Measurements from ENCODE around the gene C1R. TPM values are rescaled to one million over a fixed set of nuclear protein-coding genes. Genes with fewer than 3 reads are reported as not detected.

The C1R gene
- total RNA-seq, 1 experiment from 2014 or later = 11.5 TPM

DNA sequence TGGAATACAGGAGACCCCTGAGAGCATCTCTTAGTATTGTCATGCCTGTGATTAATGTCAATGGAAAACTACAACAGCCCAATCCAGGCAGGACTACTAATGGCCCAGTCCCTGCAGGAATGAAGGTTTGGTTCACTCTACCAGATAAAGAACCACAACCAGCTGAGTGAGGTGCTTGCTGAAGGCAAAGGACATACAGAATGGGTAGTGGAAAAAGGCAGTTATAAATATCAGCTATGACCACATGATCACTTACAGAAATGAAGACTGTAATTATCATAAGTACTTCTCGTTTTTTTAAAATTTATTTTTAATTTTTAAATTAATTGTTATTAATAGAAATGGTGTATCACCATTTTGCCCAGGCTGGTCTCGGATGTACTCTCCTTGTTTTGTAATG is 56.8 kb downstream of the C1R start:
- WGBS (ENCODE audit: extremely low coverage, insufficient read length, low lambda C conversion rate) = no CpG with 5 or more reads among the region's 2 CpGs
- H4K91ac ChIP-seq (ENCODE audit: insufficient read length, low read depth, low read length) = no peak overlapping the region
- no peaks in the 10 kb centered on the region for H3K27me3 ChIP-seq (ENCODE audit: insufficient read depth, low read length)
- peaks cover 3% of the 10 kb centered on the region for H3K27me3 Mint-ChIP-seq (ENCODE audit: low read depth)
- no peaks in the 10 kb centered on the region for H3K9me3 ChIP-seq (ENCODE audit: control insufficient read depth, low read depth, low read length)
- H2BK12ac ChIP-seq (ENCODE audit: insufficient read length, low read depth, low read length) = no peak overlapping the region
- no peak overlapping the region for H2AK5ac ChIP-seq (ENCODE audit: insufficient read length, low read length)
- H3K4me2 ChIP-seq (ENCODE audit: insufficient read depth, insufficient read length, low read length) = no peak overlapping the region
- H2BK120ac ChIP-seq (ENCODE audit: low read depth, low read length, poor library complexity, severe bottlenecking) = peak overlapping the region; percentile 73
- no peak overlapping the region for H2BK5ac ChIP-seq (ENCODE audit: insufficient read length, low read length)
- H4K8ac ChIP-seq (replicated peaks; ENCODE audit: insufficient read length, low read depth, low read length) = no peak overlapping the region
- no peaks in the 10 kb centered on the region for H3K79me1 ChIP-seq (ENCODE audit: insufficient read depth, low read depth, low read length, poor library complexity, severe bottlenecking)
- H2BK15ac ChIP-seq (ENCODE audit: low read depth, low read length) = no peak overlapping the region
- DNase-seq = no peak
- H3K79me2 ChIP-seq (ENCODE audit: insufficient read depth, low read length) = no peaks in the 10 kb centered on the region
- peaks cover 3% of the 10 kb centered on the region; the same call in 1 of the 2 replicates for H3K4me1 ChIP-seq (ENCODE audit: insufficient read depth, low read length)
- H2BK20ac ChIP-seq (ENCODE audit: low read depth, low read length, poor library complexity, severe bottlenecking) = no peak overlapping the region
- peaks cover 2 to 3% of the 10 kb centered on the region in 2 experiments; a peak in 3 of 5 replicates for H3K9me3 Mint-ChIP-seq
- peaks cover 13 to 14% of the 10 kb centered on the region in 2 experiments for H3K4me1 Mint-ChIP-seq
- TF ChIP-seq, protein P1, sequence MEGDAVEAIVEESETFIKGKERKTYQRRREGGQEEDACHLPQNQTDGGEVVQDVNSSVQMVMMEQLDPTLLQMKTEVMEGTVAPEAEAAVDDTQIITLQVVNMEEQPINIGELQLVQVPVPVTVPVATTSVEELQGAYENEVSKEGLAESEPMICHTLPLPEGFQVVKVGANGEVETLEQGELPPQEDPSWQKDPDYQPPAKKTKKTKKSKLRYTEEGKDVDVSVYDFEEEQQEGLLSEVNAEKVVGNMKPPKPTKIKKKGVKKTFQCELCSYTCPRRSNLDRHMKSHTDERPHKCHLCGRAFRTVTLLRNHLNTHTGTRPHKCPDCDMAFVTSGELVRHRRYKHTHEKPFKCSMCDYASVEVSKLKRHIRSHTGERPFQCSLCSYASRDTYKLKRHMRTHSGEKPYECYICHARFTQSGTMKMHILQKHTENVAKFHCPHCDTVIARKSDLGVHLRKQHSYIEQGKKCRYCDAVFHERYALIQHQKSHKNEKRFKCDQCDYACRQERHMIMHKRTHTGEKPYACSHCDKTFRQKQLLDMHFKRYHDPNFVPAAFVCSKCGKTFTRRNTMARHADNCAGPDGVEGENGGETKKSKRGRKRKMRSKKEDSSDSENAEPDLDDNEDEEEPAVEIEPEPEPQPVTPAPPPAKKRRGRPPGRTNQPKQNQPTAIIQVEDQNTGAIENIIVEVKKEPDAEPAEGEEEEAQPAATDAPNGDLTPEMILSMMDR (conservative IDR thresholded peaks at IDR 0.05) = no peak
- no peak overlapping the region for H3K27ac Mint-ChIP-seq
- H3K23me2 ChIP-seq (ENCODE audit: insufficient read length, low read depth, low read length, poor library complexity, severe bottlenecking) = no peaks in the 10 kb centered on the region
- no peak overlapping the region for H3K27ac ChIP-seq (ENCODE audit: insufficient read length, low read depth, low read length)
- H4K20me1 ChIP-seq (ENCODE audit: control insufficient read depth, insufficient read depth, insufficient read length) = no peaks in the 10 kb centered on the region
- H3K18ac ChIP-seq (ENCODE audit: insufficient read length, low read depth, low read length) = no peak overlapping the region
- no peak overlapping the region for H3K23ac ChIP-seq (ENCODE audit: insufficient read length, low read depth, low read length)
- H3K36me3 Mint-ChIP-seq (ENCODE audit: insufficient read depth in 1 of 3, low read depth in 3 of 3) = peaks cover 0 to 3% (median 0%) of the 10 kb centered on the region in 3 experiments; a peak in 2 of 7 replicates
- no peak overlapping the region for H2AFZ ChIP-seq (ENCODE audit: low read length)
- no peak overlapping the region for H3K4me3 Mint-ChIP-seq
- H4K5ac ChIP-seq (ENCODE audit: insufficient read length, low read depth, low read length) = no peak overlapping the region
- no peak overlapping the region for H3K4ac ChIP-seq (ENCODE audit: low read depth, low read length)
- H3K56ac ChIP-seq (ENCODE audit: insufficient read length, low read depth, low read length) = no peak overlapping the region
- no peak overlapping the region for H3T11ph ChIP-seq (ENCODE audit: low read length)
- H3K9ac ChIP-seq (ENCODE audit: extremely low read depth, insufficient read length, low read length) = no peak overlapping the region
- H3K14ac ChIP-seq (ENCODE audit: insufficient read depth, low read length) = no peak overlapping the region

Data from H9 (cell line).